Measurements from ENCODE around the gene MYBPC2. TPM values are rescaled to one million over a fixed set of nuclear protein-coding genes. Genes with fewer than 3 reads are reported as not detected.

MYBPC2 gene
- total and polyA plus RNA-seq, 9 of the 15 experiments (the other 6 are each of a cell fraction or from before 2014, with no cell fraction given): 0.01 to 0.14 (median 0.04) TPM; not detected in 6

- no TSS peak for BruUV-seq (replicated peaks)
- peaks cover 13 to 69% of the 10 kb centered on the region in 2 experiments for H3K4me1 ChIP-seq (replicated peaks in 1 of 2; ENCODE audit: control insufficient read depth in 2 of 2, insufficient read depth in 2 of 2, low read length in 2 of 2)
- H3K9me3 ChIP-seq (replicated peaks; ENCODE audit: control insufficient read depth, insufficient read depth, low read depth, low read length): no peaks in the 10 kb centered on the region
- ATAC-seq: no peak
- no peak for DNase-seq (ENCODE audit: extremely low read depth in 1 of 4, low spot score in 3 of 4)
- peaks cover 49% of the 10 kb centered on the region; the same call in 2 of the 3 replicates for H3K36me3 ChIP-seq (ENCODE audit: control insufficient read depth, insufficient read depth, low read length)
- no peak overlapping the region; the same call in 2 of the 3 replicates for H3K27ac ChIP-seq (ENCODE audit: extremely low read depth, low read depth, low read length)
- CTCF ChIA-PET (ENCODE audit: low intra/inter-chr PET ratio): interaction anchor here (0.7 kb wide), 1 partner anchor 48 kb away, joined by 4 read pairs; no protein-coding TSS in a partner anchor
- no peaks in the 10 kb centered on the region for H3K27me3 ChIP-seq (ENCODE audit: control insufficient read depth in 2 of 2, insufficient read depth in 2 of 2, low read length in 2 of 2)
- H3K9ac ChIP-seq (ENCODE audit: insufficient read depth in 1 of 2, low read depth in 2 of 2, low read length in 2 of 2): peak overlapping the region in 1 of 2 experiments; percentile 55; a peak in 2 of 4 replicates
- H3K79me2 ChIP-seq (ENCODE audit: control insufficient read depth, insufficient read depth, low read length): no peaks in the 10 kb centered on the region
- FAIRE-seq: no peak
- WGBS (ENCODE audit: insufficient coverage, low coverage, missing lambda C conversion rate): 89% methylated on average over 22 of the region's 35 CpGs
- POLR2A ChIA-PET: interaction anchor here (0.8 to 2.7 kb wide), 3 partner anchors 10 to 32 kb away, joined by 3 to 8 read pairs (median 3); partner anchors contain the start of gene POLD1
- intact Hi-C loops (cut with micrococcal nuclease) (no loop called here), in situ Hi-C loops (cut with MboI) (no loop called here)
- no peak overlapping the region for H2AFZ ChIP-seq (ENCODE audit: low read depth, low read length)
- H4K20me1 ChIP-seq (replicated peaks; ENCODE audit: control insufficient read depth, insufficient read depth, low read length): no peaks in the 10 kb centered on the region
- H3K9me1 ChIP-seq (ENCODE audit: control insufficient read depth, insufficient read depth, low read length): no peaks in the 10 kb centered on the region
- no peak overlapping the region for H3K4me2 ChIP-seq (ENCODE audit: insufficient read depth, low read length)
- H3K4me3 ChIP-seq: no peak overlapping the region
- TF ChIP-seq NR2C1 (IDR thresholded peaks at IDR 0.05) (peak; percentile 97), NR2C1 (tag; IDR thresholded peaks at IDR 0.05) (peak; percentile 96), ZNF165 (CRISPR knock-in tag; IDR thresholded peaks at IDR 0.05; ENCODE audit: borderline replicate concordance) (no peak), POLR2G (IDR thresholded peaks at IDR 0.05; ENCODE audit: low read depth, low read length) (peak; percentile 65), FIP1L1 (IDR thresholded peaks at IDR 0.05; ENCODE audit: low read depth, low read length, poor library complexity, severe bottlenecking) (peak; percentile 76), KDM4B (IDR thresholded peaks at IDR 0.05; ENCODE audit: borderline replicate concordance in 2 of 2, low read depth in 1 of 2) (0 out of 4 replicates have a peak, but pooled peaks of 1 of the 2 experiments have one; percentile 21), BCLAF1 (IDR thresholded peaks at IDR 0.05; ENCODE audit: borderline replicate concordance in 1 of 2, control insufficient read depth in 1 of 2, low read depth in 2 of 2, low read length in 1 of 2) (no peak), ZZZ3 (IDR thresholded peaks at IDR 0.05) (no peak), ZNF740 (CRISPR knock-in tag; IDR thresholded peaks at IDR 0.05) (peak; percentile 96), ZNF740 (tag; IDR thresholded peaks at IDR 0.05) (no peak)
- TF ChIP-seq, protein P1, sequence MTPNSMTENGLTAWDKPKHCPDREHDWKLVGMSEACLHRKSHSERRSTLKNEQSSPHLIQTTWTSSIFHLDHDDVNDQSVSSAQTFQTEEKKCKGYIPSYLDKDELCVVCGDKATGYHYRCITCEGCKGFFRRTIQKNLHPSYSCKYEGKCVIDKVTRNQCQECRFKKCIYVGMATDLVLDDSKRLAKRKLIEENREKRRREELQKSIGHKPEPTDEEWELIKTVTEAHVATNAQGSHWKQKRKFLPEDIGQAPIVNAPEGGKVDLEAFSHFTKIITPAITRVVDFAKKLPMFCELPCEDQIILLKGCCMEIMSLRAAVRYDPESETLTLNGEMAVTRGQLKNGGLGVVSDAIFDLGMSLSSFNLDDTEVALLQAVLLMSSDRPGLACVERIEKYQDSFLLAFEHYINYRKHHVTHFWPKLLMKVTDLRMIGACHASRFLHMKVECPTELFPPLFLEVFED (CRISPR knock-in tag; conservative IDR thresholded peaks at IDR 0.05): no peak
- TF ChIP-seq, protein P2, sequence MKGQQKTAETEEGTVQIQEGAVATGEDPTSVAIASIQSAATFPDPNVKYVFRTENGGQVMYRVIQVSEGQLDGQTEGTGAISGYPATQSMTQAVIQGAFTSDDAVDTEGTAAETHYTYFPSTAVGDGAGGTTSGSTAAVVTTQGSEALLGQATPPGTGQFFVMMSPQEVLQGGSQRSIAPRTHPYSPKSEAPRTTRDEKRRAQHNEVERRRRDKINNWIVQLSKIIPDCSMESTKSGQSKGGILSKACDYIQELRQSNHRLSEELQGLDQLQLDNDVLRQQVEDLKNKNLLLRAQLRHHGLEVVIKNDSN (CRISPR knock-in tag; IDR thresholded peaks at IDR 0.05): peak; percentile 9; the same call in 1 of the 2 replicates
These were observed 16.4 kb upstream of the MYBPC2 start for GRCh38 chr19:50416034-50416977.

All from K562 (cell line).